T-cell (primary cell): ENCODE measurements around the gene COL4A3. TPM values are rescaled to one million over a fixed set of nuclear protein-coding genes. Genes with fewer than 3 reads are reported as not detected.

Source experiments
- ATAC-seq, 4 experiments: fragments of 200-7000 bp in 3 of 4; fragments of 150-1000 bp in 1 of 4; cut with Tn5 transposase; replicated peaks in 1 of 4; 1 replicate in 3 of 4; 2 replicates in 1 of 4; pipeline ENCODE4 v1.10.0; 2021; ENCODE audit warnings: moderate library complexity in 3 of 4, mild to moderate bottlenecking in 2 of 4, moderate number of reproducible peaks in 1 of 4
- CTCF ChIA-PET, 2 donors: fragments of 300-600 bp; sonication (Branson Sonifier 250); formaldehyde crosslinking; loops; one replicate each; lab custom pipeline; 2022; ENCODE audit warnings: antibody characterized with exemption in 2 of 2; lab: Charles Lee
- POLR2A ChIA-PET, 2 donors: fragments of 300-600 bp; sonication (Branson Sonifier 250); formaldehyde crosslinking; loops; one replicate each; lab custom pipeline; 2022; ENCODE audit warnings: antibody characterized with exemption in 2 of 2; lab: Charles Lee
- DNase-seq, 35 experiments: peaks; one replicate each; pipeline versions ENCODE4 v3.0.0 to v3.0.0-alpha.2; 2013 to 2023
- H3K27ac ChIP-seq: one replicate; pipeline ENCODE4 v1.5.1; 2013; ENCODE audit warnings: low read length
- H3K27me3 ChIP-seq, 2 experiments: replicated peaks in 1 of 2; 1 replicate in 1 of 2; 2 replicates in 1 of 2; pipeline versions ENCODE4 v1.6.1 to v1.7.0; 2013; ENCODE audit warnings: low read length in 1 of 2, mixed read lengths in 1 of 2; ENCODE audit not compliant: control insufficient read depth in 2 of 2, insufficient read depth in 2 of 2; ENCODE audit errors: extremely low read depth in 1 of 2
- H3K36me3 ChIP-seq, 2 donors: 1 replicate in 1 of 2; 2 replicates in 1 of 2; pipeline versions ENCODE4 v1.6.1 to v1.7.0; 2013; ENCODE audit warnings: low read length in 1 of 2; ENCODE audit not compliant: control insufficient read depth in 2 of 2, insufficient read depth in 1 of 2; ENCODE audit errors: extremely low read depth in 1 of 2
- H3K4me1 ChIP-seq, 2 experiments: 1 replicate in 1 of 2; 2 replicates in 1 of 2; pipeline versions ENCODE4 v1.6.1 to v1.7.0; 2013; ENCODE audit warnings: low read length in 2 of 2, mixed read lengths in 1 of 2; ENCODE audit not compliant: insufficient read depth in 2 of 2, control insufficient read depth in 1 of 2; ENCODE audit errors: extremely low read depth in 1 of 2
- H3K4me3 ChIP-seq, 2 donors: 1 replicate in 1 of 2; 2 replicates in 1 of 2; pipeline versions ENCODE4 v1.5.1 to v1.7.0; 2013; ENCODE audit warnings: mild to moderate bottlenecking in 2 of 2, low read length in 1 of 2, moderate library complexity in 1 of 2; ENCODE audit not compliant: control insufficient read depth in 1 of 2; ENCODE audit errors: extremely low read depth in 1 of 2
- H3K9me3 ChIP-seq: 2 replicates; pipeline ENCODE4 v1.7.0; 2013
- H3K27ac Mint-ChIP-seq, 2 donors: one replicate each; pipeline ENCODE4 v1.8.0; 2020 to 2021; ENCODE audit warnings: mild to moderate bottlenecking in 2 of 2, mixed read lengths in 2 of 2
- H3K27me3 Mint-ChIP-seq, 2 donors: one replicate each; pipeline ENCODE4 v1.8.0; 2021 to 2022; ENCODE audit warnings: mixed read lengths in 2 of 2
- H3K36me3 Mint-ChIP-seq: one replicate; pipeline ENCODE4 v1.8.0; 2021; ENCODE audit warnings: mixed read lengths
- H3K4me1 Mint-ChIP-seq, 3 donors: one replicate each; pipeline ENCODE4 v1.8.0; 2020 to 2022; ENCODE audit warnings: mixed read lengths in 3 of 3, mild to moderate bottlenecking in 1 of 3
- H3K4me3 Mint-ChIP-seq, 3 donors: one replicate each; pipeline ENCODE4 v1.8.0; 2020 to 2022; ENCODE audit warnings: mild to moderate bottlenecking in 3 of 3, mixed read lengths in 3 of 3, moderate library complexity in 3 of 3
- H3K9me3 Mint-ChIP-seq, 3 donors: one replicate each; pipeline ENCODE4 v1.8.0; 2020 to 2022; ENCODE audit warnings: mixed read lengths in 3 of 3
- WGBS: methylation state at CpG from one replicate; pipeline ENCODE4 v1.1.5; 2013; ENCODE audit warnings: missing lambda C conversion rate; ENCODE audit not compliant: insufficient coverage; 5-methylcytosine and 5-hydroxymethylcytosine counted together
- total RNA-seq, 35 experiments: library from RNA in 6 of 35; stranded (reverse) in 6 of 35; fragments of 120-200 nt in 1 of 35; gene quantifications; one replicate each; pipeline versions ENCODE4 v1.2.1 to v1.2.4 and lab custom pipeline; 2013 to 2026

The COL4A3 gene
- total RNA-seq, 5 donors from 2014 or later (not counting 1 experiment from before 2014, with no cell fraction given), result 0.35 to 0.65 (median 0.56) TPM

DNA sequence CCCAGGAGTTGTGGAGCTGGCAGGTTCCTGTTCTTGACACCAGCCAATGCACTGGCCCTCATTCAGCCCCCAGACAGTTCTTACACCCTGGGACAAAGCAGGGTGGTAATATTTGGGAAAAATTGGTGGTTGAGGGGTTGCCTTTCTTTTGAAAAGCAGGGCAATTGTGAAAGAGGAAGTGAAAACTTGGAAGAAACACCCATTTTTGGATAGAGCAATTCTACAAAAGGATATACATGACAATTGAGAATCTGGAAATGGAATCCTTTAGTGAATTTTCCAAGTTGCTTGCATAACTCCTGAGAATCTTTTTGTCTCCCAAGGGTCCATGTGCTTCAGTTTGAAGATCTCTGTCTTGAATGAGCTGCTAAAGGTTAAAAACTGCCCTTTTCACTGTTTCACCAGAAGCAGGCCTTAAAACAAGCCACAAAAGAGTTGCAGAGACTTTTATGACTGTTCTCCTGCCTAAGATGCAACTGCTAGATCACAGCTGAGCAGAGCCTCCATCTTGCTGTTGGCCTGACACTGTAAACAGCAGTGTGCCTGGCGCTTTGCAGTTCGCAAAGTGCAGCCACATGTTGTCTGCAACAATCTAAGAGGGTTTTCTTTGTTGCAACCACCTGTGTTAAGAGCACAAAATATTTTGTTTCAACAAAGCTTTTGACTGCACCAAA lies 12.2 kb upstream of the COL4A3 start:
- WGBS, result 68% methylated on average over 2 of the region's 2 CpGs
- ChIA-PET POLR2A (no interaction called here), CTCF (no interaction called here)
- no peak for ATAC-seq
- no peaks in the 10 kb centered on the region for H3K4me1 ChIP-seq
- Mint-ChIP-seq H3K27ac (no peak overlapping the region), H3K9me3 (peaks cover 3 to 4% (median 4%) of the 10 kb centered on the region in 3 donors), H3K4me1 (no peaks in the 10 kb centered on the region), H3K36me3 (no peaks in the 10 kb centered on the region), H3K27me3 (peaks cover 37 to 38% of the 10 kb centered on the region in 2 donors), H3K4me3 (no peak overlapping the region)
- H3K36me3 ChIP-seq, result no peaks in the 10 kb centered on the region
- no peak overlapping the region for H3K27ac ChIP-seq
- H3K9me3 ChIP-seq, result peaks cover 2% of the 10 kb centered on the region
- H3K27me3 ChIP-seq, result peaks cover 0 to 4% of the 10 kb centered on the region in 2 experiments
- no peak overlapping the region for H3K4me3 ChIP-seq
- DNase-seq, result no peak

DNA sequence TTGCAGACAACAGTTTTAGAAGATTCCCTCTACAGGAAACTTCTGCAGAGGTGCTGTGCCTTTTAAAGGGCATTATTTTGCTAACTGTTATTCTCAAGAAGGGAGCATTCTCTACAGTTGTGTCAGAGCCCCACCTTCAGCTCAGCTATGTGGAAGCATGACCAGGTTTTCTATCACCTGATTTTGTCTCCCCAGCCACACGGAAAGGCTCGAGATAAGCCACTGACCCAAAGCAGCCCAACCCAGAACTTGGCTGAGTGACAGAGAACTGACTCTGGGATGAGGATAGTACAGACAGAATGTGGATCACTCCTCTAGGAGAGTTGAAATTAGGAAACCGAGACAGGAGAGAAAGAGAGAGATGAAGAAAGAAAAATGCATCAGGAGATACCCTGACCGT lies 11.1 kb upstream of the COL4A3 start:
- ChIA-PET POLR2A (no interaction called here), CTCF (no interaction called here)
- Mint-ChIP-seq H3K4me3 (no peak overlapping the region), H3K36me3 (no peaks in the 10 kb centered on the region), H3K27me3 (peaks cover 37 to 38% of the 10 kb centered on the region in 2 donors), H3K9me3 (peaks cover 0 to 2% (median under 1%) of the 10 kb centered on the region in 3 donors), H3K27ac (peak overlapping the region in 1 of 2 donors; percentile 47), H3K4me1 (no peaks in the 10 kb centered on the region)
- Histone ChIP-seq H3K4me3 (no peak overlapping the region), H3K9me3 (no peaks in the 10 kb centered on the region), H3K36me3 (no peaks in the 10 kb centered on the region), H3K27ac (no peak overlapping the region), H3K4me1 (no peaks in the 10 kb centered on the region), H3K27me3 (peaks cover 0 to 4% of the 10 kb centered on the region in 2 experiments)
- DNase-seq, result no peak
- WGBS, result 72% methylated on average over 2 of the region's 4 CpGs
- no peak for ATAC-seq

DNA sequence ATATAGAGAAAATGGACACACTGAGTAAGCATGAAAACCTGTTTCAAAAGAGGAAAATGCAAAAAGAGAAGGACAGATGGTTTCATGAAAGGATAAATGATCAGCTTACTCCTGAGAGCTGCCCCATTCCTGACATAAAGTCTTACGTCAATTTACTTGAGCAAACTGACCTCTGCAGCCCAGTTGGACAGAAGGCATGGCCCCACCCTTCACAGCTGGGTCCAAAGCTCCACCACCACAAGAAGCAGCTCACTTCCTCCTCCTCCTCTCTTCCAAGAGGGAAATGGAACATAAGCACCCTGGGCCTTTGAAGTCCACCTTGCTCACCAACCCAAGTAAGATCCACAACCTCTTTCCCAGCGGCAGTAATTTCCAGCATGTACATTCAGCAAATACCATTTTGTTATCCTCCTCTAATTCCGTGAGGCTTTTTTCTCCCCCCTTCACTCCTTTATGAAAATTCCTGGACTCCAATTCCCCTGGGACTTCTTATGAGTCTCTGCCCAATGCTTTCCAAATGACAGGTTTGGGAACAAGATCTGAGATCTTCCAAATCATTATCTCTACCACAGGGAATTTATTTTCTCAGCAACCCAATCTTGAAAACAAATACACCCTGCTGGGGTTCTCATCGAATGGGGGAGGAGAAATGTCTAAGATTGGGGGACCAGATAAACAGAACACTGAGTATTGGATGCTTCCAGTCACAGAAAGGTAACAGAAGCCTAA lies 10.5 kb upstream of the COL4A3 start:
- no peaks in the 10 kb centered on the region for H3K9me3 ChIP-seq
- WGBS, result 88% methylated on average over 3 of the region's 4 CpGs
- Mint-ChIP-seq H3K9me3 (peaks cover 0 to 2% (median 0%) of the 10 kb centered on the region in 3 donors), H3K4me3 (no peak overlapping the region), H3K4me1 (no peaks in the 10 kb centered on the region), H3K36me3 (no peaks in the 10 kb centered on the region), H3K27ac (no peak overlapping the region), H3K27me3 (peaks cover 38% of the 10 kb centered on the region in 2 donors)
- H3K27ac ChIP-seq, result no peak overlapping the region
- ChIA-PET POLR2A (no interaction called here), CTCF (no interaction called here)
- H3K36me3 ChIP-seq, result no peaks in the 10 kb centered on the region
- ATAC-seq (no peak), DNase-seq (no peak)
- H3K4me1 ChIP-seq, result no peaks in the 10 kb centered on the region
- H3K27me3 ChIP-seq, result peaks cover 0 to 4% of the 10 kb centered on the region in 2 experiments
- H3K4me3 ChIP-seq, result no peak overlapping the region

DNA sequence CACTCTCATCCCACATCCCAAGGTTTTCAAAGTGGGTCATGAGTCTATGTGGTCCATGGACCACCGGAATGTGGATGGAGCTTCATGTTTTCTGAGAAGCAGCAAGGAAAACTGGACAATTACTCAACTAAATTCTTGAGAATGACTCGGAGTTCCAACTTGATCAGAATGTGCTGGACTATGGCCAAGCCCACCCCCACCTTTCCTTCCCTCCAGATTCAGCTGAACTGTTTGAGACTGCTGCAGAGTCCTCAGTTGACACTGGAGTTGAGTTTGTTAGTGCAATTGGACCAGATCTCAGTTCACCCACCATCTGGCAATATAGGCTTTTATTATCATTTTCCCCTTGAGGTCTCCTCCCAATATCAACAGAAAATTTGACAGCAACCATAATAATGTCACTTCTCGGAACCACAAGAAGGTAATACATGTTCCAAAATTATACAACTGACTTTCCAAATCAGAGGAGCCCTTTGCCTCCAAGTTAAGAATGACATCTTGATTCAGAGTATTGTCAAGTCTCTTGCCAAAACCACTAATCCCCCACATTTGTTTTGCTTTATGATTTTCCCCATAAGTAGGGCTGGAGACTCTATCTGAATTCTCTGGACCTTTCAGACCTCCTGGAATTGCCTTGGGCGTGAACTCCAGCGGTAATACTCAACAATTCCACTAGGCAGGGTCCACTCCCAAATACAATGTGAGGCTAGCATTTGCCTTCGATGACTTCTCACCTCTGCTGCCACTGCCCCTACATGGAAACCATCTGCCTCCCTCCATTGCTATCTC lies 9.2 kb upstream of the COL4A3 start:
- WGBS, result 71% methylated on average over 4 of the region's 6 CpGs
- POLR2A ChIA-PET, result no interaction called here
- DNase-seq, result no peak
- Histone ChIP-seq H3K9me3 (no peaks in the 10 kb centered on the region), H3K4me1 (no peaks in the 10 kb centered on the region), H3K36me3 (no peaks in the 10 kb centered on the region), H3K27ac (no peak overlapping the region), H3K4me3 (no peak overlapping the region), H3K27me3 (peaks cover 1 to 4% of the 10 kb centered on the region in 2 experiments)
- H3K4me1 Mint-ChIP-seq, result no peaks in the 10 kb centered on the region
- ATAC-seq, result no peak
- CTCF ChIA-PET, result interaction anchor here in 1 of 2 donors (0.6 to 1.0 kb wide), 2 partner anchors 23 to 737 kb away, joined by 4 to 5 read pairs; no protein-coding TSS in a partner anchor
- H3K27me3 Mint-ChIP-seq, result peaks cover 35 to 41% of the 10 kb centered on the region in 2 donors
- H3K36me3 Mint-ChIP-seq, result no peaks in the 10 kb centered on the region
- peaks cover 0 to 4% (median 0%) of the 10 kb centered on the region in 3 donors for H3K9me3 Mint-ChIP-seq
- H3K4me3 Mint-ChIP-seq, result no peak overlapping the region
- H3K27ac Mint-ChIP-seq, result no peak overlapping the region

DNA sequence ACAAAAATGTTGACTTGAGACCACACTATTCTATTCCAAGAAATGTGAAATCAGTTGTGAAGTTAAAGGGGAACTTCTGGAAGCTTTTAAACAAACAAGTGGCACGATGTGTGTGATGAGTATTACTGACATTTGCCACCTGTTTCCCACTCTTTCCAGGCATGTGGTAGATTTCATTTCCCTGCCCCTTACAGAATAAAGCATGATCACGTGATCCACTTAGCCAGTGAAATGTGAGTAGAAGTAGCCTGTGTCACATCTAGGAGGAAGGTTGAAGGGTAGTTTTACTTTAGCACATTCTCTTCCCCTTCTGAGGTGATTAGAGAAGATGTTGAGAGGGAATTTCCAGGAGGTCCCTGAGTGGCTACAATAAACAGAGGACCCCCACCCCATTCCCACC lies 4.3 kb upstream of the COL4A3 start:
- Mint-ChIP-seq H3K27me3 (peaks cover 49 to 65% of the 10 kb centered on the region in 2 donors), H3K36me3 (no peaks in the 10 kb centered on the region), H3K4me3 (no peak overlapping the region), H3K4me1 (peaks cover 5 to 11% (median 10%) of the 10 kb centered on the region in 3 donors), H3K27ac (no peak overlapping the region), H3K9me3 (peaks cover 0 to 4% (median 0%) of the 10 kb centered on the region in 3 donors)
- no peaks in the 10 kb centered on the region for H3K9me3 ChIP-seq
- CTCF ChIA-PET, result no interaction called here
- H3K27me3 ChIP-seq, result peaks cover 19 to 21% of the 10 kb centered on the region in 2 experiments
- H3K27ac ChIP-seq, result no peak overlapping the region
- H3K36me3 ChIP-seq, result no peaks in the 10 kb centered on the region
- DNase-seq, result no peak
- H3K4me3 ChIP-seq, result no peak overlapping the region
- WGBS, result no CpG with 5 or more reads among the region's 2 CpGs
- POLR2A ChIA-PET, result interaction anchor here in 1 of 2 donors (0.5 kb wide), 1 partner anchor 60 kb away, joined by 5 read pairs; no protein-coding TSS in a partner anchor
- peaks cover 0 to 11% of the 10 kb centered on the region in 2 experiments for H3K4me1 ChIP-seq
- no peak for ATAC-seq

DNA sequence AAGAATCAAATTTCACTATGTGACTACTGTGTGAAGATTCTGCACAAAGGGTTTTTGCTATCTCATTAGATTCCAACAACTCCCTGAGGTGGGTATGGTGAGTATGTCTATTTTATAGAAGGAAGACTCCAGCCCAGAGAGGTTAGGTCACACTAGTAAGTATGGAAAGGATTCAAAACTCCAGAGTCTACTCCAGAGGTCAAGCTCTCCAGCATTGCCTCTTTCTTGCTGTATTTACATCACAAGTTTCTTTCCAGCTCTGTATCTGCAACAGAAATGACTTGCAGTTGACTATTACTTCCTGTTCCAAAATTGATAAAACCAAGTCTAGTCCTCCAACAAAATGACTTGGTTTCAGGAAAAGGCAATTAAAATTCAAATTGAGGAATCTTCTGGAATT lies 2.5 kb upstream of the COL4A3 start:
- H3K27me3 ChIP-seq, result peaks cover 17 to 22% of the 10 kb centered on the region in 2 experiments
- H3K4me1 Mint-ChIP-seq, result peaks cover 5 to 15% (median 12%) of the 10 kb centered on the region in 3 donors
- peaks cover 56 to 65% of the 10 kb centered on the region in 2 donors for H3K27me3 Mint-ChIP-seq
- no peak overlapping the region for H3K4me3 ChIP-seq
- no peaks in the 10 kb centered on the region for H3K9me3 ChIP-seq
- H3K4me3 Mint-ChIP-seq, result no peak overlapping the region
- H3K4me1 ChIP-seq, result peaks cover 0 to 11% of the 10 kb centered on the region in 2 experiments
- POLR2A ChIA-PET, result no interaction called here
- no peaks in the 10 kb centered on the region for H3K36me3 ChIP-seq
- CTCF ChIA-PET, result no interaction called here
- no peak overlapping the region for H3K27ac ChIP-seq
- H3K27ac Mint-ChIP-seq, result no peak overlapping the region
- DNase-seq (no peak), ATAC-seq (no peak)
- no peaks in the 10 kb centered on the region for H3K36me3 Mint-ChIP-seq
- peaks cover 0 to 4% (median 0%) of the 10 kb centered on the region in 3 donors for H3K9me3 Mint-ChIP-seq
